SHP77 (cell line): ENCODE results near the gene PDE8B.

Experiments used
- DNase-seq, 2 experiments: peaks; one replicate each; lab custom pipeline; 2025; lab: John Stamatoyannopoulos, UW

Gene PDE8B

GRCh38 chr5:77319117-77319804 lies 108.8 kb downstream of the PDE8B start:
- DNase-seq, result no peak

GRCh38 chr5:77321793-77322394 lies 111.4 kb downstream of the PDE8B start:
- no peak for DNase-seq

- DNase-seq, result no peak
These were observed 111.9 kb downstream of the PDE8B start for GRCh38 chr5:77322406-77322805.

- no peak for DNase-seq
These were observed 115.6 kb downstream of the PDE8B start for GRCh38 chr5:77325921-77326541.

GRCh38 chr5:77326986-77327734 lies 116.7 kb downstream of the PDE8B start:
- DNase-seq, result no peak

GRCh38 chr5:77328930-77329647 lies 118.6 kb downstream of the PDE8B start:
- DNase-seq, result no peak

GRCh38 chr5:77329664-77330430 lies 119.4 kb downstream of the PDE8B start:
- DNase-seq, result no peak

GRCh38 chr5:77333036-77333435 lies 122.6 kb downstream of the PDE8B start:
- DNase-seq, result no peak

GRCh38 chr5:77333451-77334123 lies 123.1 kb downstream of the PDE8B start:
- DNase-seq, result no peak

- no peak for DNase-seq
These were observed 126.8 kb downstream of the PDE8B start for GRCh38 chr5:77337246-77337645.

- peak in 1 of 2 experiments; percentile 25 for DNase-seq
These were observed 127.2 kb downstream of the PDE8B start for GRCh38 chr5:77337686-77338085.

- DNase-seq, result no peak
These were observed 128.9 kb downstream of the PDE8B start for GRCh38 chr5:77339337-77339890.

GRCh38 chr5:77343165-77343564 lies 132.7 kb downstream of the PDE8B start:
- DNase-seq, result no peak

GRCh38 chr5:77347435-77348098 lies 137.1 kb downstream of the PDE8B start:
- DNase-seq, result no peak

GRCh38 chr5:77353251-77353650 lies 142.8 kb downstream of the PDE8B start:
- no peak for DNase-seq

- DNase-seq, result no peak
These were observed 144.0 kb downstream of the PDE8B start for GRCh38 chr5:77354454-77354853.

GRCh38 chr5:77355080-77355479 lies 144.6 kb downstream of the PDE8B start:
- no peak for DNase-seq

GRCh38 chr5:77355751-77356150 lies 145.3 kb downstream of the PDE8B start:
- no peak for DNase-seq

- no peak for DNase-seq
These were observed 146.3 kb downstream of the PDE8B start for GRCh38 chr5:77356740-77357139.
